GM12891 (cell line): ENCODE results near the gene TKTL1.

Experiments used
- DNase-seq: peaks from one replicate; pipeline ENCODE4 v3.0.0; 2011; ENCODE audit warnings: low spot score; ENCODE audit not compliant: insufficient read length
- FAIRE-seq: peaks from 2 replicates; lab custom pipeline; 2011; peaks lifted over from hg19 to GRCh38; lab: Jason Lieb, UNC
- PAX5 ChIP-seq: IDR thresholded peaks from 2 replicates; pipeline ENCODE4 v1.6.1; 2011; ENCODE audit warnings: low read length, moderate library complexity, mild to moderate bottlenecking; ENCODE audit not compliant: insufficient read depth, severe bottlenecking
- POLR2A ChIP-seq: IDR thresholded peaks from 2 replicates; pipeline ENCODE4 v1.6.1; 2011; ENCODE audit warnings: low read depth, low read length, control low read depth
- POLR2AphosphoS5 ChIP-seq: IDR thresholded peaks from 2 replicates; pipeline ENCODE4 v1.6.1; 2011; ENCODE audit warnings: low read depth, low read length, control low read depth
- POU2F2 ChIP-seq: IDR thresholded peaks from 2 replicates; pipeline ENCODE4 v1.6.1; 2011; ENCODE audit warnings: low read depth, mild to moderate bottlenecking, control low read depth, low read length, moderate library complexity
- SPI1 ChIP-seq: IDR thresholded peaks from 2 replicates; pipeline ENCODE4 v1.6.1; 2011; ENCODE audit warnings: low read depth, low read length, control low read depth
- TAF1 ChIP-seq: IDR thresholded peaks from 2 replicates; pipeline ENCODE4 v1.6.1; 2011; ENCODE audit warnings: low read depth, low read length, control low read depth

The TKTL1 gene

GRCh38 chrX:154354013-154354412, 58.4 kb downstream of the TKTL1 start:
- DNase-seq (no peak), FAIRE-seq (no peak)
- no peak for TF ChIP-seq PAX5
- no peak for TF ChIP-seq POLR2A
- no peak for TF ChIP-seq POU2F2
- TF ChIP-seq POLR2AphosphoS5 = no peak
- no peak for TF ChIP-seq SPI1
- TF ChIP-seq TAF1 = no peak

- FAIRE-seq = no peak
- no peak for DNase-seq
- TF ChIP-seq SPI1 (no peak), TAF1 (no peak), PAX5 (no peak), POLR2AphosphoS5 (no peak), POU2F2 (no peak), POLR2A (no peak)
Observed at GRCh38 chrX:154354516-154354915, 58.9 kb downstream of the TKTL1 start.

DNA sequence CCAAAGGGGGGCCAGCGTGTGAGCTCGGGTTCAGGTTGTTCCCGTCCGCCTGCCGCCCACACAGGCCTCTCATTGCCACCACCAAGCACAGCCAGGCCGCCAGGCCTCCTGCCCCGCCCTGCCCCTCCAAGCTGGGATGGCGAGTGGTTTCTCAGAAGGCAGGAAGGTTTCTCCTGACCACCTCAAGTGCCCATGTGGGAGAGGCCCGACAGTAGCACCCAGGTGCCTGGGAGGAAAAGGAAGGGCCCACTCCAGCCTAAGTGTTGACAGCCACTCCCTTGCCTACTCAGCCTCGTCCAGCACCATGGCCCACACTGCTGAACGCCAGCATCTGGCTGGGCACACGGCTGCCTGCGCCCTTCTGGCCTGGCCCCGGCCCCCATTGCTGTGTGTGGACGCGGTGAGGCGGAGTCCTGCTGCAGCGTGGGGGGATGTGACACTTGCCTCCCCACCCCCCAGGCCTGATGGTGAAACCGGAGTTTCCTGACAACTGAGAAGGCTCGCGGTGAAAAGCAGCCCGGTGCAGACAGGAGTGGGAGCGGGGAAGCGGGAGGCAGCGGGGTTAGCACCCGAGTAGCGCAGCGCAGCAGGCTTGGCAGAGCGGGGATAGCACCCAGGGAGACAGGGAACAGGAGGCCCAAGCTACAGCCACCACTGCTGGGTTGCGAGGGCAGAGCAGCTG, 59.6 kb downstream of the TKTL1 start:
- TF ChIP-seq POLR2A (no peak), SPI1 (no peak), POLR2AphosphoS5 (no peak), POU2F2 (no peak), PAX5 (no peak), TAF1 (no peak)
- FAIRE-seq (no peak), DNase-seq (no peak)

- DNase-seq (no peak), FAIRE-seq (no peak)
Observed at GRCh38 chrX:154355776-154356140, 60.2 kb downstream of the TKTL1 start.

GRCh38 chrX:154356596-154356995, 61.0 kb downstream of the TKTL1 start:
- TF ChIP-seq POLR2A (no peak), POU2F2 (no peak), POLR2AphosphoS5 (no peak), PAX5 (no peak), TAF1 (no peak), SPI1 (no peak)
- FAIRE-seq (no peak), DNase-seq (no peak)

More at GRCh38 chrX:154355776-154356140, 60.2 kb downstream of the TKTL1 start:
- TF ChIP-seq PAX5 (no peak), POLR2AphosphoS5 (no peak), SPI1 (no peak), POU2F2 (no peak), TAF1 (no peak)

DNA sequence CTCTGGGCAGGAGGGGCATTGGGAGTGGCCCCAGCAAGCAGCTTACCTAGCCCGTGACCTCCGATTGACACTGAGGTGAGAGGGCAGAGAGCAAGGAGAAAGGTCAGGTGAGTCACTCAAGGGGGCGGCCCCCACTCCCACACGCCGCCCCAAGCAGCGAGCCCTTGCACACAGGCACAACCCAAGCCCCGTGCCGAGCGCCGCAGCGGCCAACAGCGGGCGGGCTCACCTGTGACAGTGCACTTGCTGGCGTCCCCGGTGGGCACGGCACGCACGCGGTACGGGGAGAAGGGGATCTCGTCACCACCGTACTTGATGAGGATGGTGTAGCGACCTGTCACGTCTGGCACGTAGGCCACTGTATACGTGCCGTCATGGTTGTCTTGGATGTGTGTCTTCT, 61.6 kb downstream of the TKTL1 start:
- no peak for TF ChIP-seq TAF1
- no peak for TF ChIP-seq PAX5
- no peak for TF ChIP-seq POU2F2
- no peak for TF ChIP-seq POLR2AphosphoS5
- TF ChIP-seq POLR2A = no peak
- TF ChIP-seq SPI1 = no peak
- no peak for FAIRE-seq
- no peak for DNase-seq

DNA sequence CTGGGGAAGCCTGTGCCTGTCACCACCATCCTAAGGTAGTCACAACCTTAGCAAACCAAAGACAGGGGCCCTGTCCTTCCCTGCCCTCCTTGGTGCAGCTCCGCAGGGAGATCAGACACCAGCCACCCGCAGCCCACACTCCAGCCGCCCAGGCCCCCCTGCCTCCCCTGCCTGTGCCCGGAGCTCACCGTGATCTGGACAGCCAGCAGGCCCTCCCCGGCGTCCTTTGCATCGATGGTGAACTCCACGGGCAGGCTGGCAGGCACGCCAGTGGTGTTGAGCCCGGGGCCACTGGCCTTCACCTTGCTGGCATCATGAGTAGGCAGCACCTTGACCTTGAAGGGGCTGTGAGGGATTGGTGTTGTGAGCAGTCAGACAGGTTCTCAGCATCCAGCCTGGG, 62.4 kb downstream of the TKTL1 start:
- TF ChIP-seq POLR2AphosphoS5 (no peak), TAF1 (no peak), POLR2A (no peak), SPI1 (no peak), PAX5 (no peak), POU2F2 (no peak)
- FAIRE-seq = no peak
- DNase-seq = no peak

GRCh38 chrX:154358829-154359228, 63.2 kb downstream of the TKTL1 start:
- no peak for TF ChIP-seq POLR2AphosphoS5
- no peak for TF ChIP-seq POLR2A
- TF ChIP-seq PAX5 = no peak
- no peak for TF ChIP-seq TAF1
- no peak for TF ChIP-seq POU2F2
- no peak for TF ChIP-seq SPI1
- no peak for DNase-seq
- FAIRE-seq = no peak

- no peak for DNase-seq
- TF ChIP-seq POU2F2 (no peak), POLR2A (no peak), PAX5 (no peak), SPI1 (no peak), TAF1 (no peak), POLR2AphosphoS5 (no peak)
- no peak for FAIRE-seq
Observed at GRCh38 chrX:154359362-154360154, 64.0 kb downstream of the TKTL1 start.
